Measurements from ENCODE around the gene METTL17. TPM values are rescaled to one million over a fixed set of nuclear protein-coding genes. Genes with fewer than 3 reads are reported as not detected.
A peak's percentile ranks its signal among the peaks of the same experiment; 100 is the strongest.

Gene METTL17
- total and polyA plus RNA-seq, 9 of the 15 experiments (the other 6 are each of a cell fraction or from before 2014, with no cell fraction given): 65.6 to 150 (median 90.0) TPM

GRCh38 chr14:20989787-20990600 lies at the start of gene METTL17 (continued):
- TF ChIP-seq XRCC5 (IDR thresholded peaks at IDR 0.05; ENCODE audit: low read depth, low read length) (peak; percentile 18; the same call in 1 of the 2 replicates), MYBL2 (IDR thresholded peaks at IDR 0.05; ENCODE audit: low read depth) (no peak), MYBL2 (CRISPR knock-in tag; IDR thresholded peaks at IDR 0.05; ENCODE audit: borderline replicate concordance) (no peak), CEBPB (tag; IDR thresholded peaks at IDR 0.05) (no peak), HDAC2 (IDR thresholded peaks at IDR 0.05) (peak; percentile 41; the same call in 1 of the 2 replicates), NBN (IDR thresholded peaks at IDR 0.05; ENCODE audit: low read depth) (peak; percentile 44; the same call in 1 of the 2 replicates), ZNF431 (CRISPR knock-in tag; IDR thresholded peaks at IDR 0.05) (no peak), ZBTB49 (CRISPR knock-in tag; IDR thresholded peaks at IDR 0.05; ENCODE audit: borderline replicate concordance) (no peak), HDAC1 (IDR thresholded peaks at IDR 0.05) (0 out of 4 replicates have a peak, but pooled peaks of 1 of the 2 experiments have one; percentile 37), TCF3 (CRISPR knock-in tag; IDR thresholded peaks at IDR 0.05) (no peak), MAZ (CRISPR knock-in tag; conservative IDR thresholded peaks at IDR 0.05 in 1 of 2, IDR thresholded peaks at IDR 0.05 in 1 of 2) (peak in 1 of 2 experiments; percentile 11; a peak in 1 of 4 replicates), CHD2 (IDR thresholded peaks at IDR 0.05; ENCODE audit: low read depth, low read length) (peak; percentile 66), MXI1 (IDR thresholded peaks at IDR 0.05; ENCODE audit: low read depth, low read length) (no peak)
- TF ChIP-seq, protein P1, sequence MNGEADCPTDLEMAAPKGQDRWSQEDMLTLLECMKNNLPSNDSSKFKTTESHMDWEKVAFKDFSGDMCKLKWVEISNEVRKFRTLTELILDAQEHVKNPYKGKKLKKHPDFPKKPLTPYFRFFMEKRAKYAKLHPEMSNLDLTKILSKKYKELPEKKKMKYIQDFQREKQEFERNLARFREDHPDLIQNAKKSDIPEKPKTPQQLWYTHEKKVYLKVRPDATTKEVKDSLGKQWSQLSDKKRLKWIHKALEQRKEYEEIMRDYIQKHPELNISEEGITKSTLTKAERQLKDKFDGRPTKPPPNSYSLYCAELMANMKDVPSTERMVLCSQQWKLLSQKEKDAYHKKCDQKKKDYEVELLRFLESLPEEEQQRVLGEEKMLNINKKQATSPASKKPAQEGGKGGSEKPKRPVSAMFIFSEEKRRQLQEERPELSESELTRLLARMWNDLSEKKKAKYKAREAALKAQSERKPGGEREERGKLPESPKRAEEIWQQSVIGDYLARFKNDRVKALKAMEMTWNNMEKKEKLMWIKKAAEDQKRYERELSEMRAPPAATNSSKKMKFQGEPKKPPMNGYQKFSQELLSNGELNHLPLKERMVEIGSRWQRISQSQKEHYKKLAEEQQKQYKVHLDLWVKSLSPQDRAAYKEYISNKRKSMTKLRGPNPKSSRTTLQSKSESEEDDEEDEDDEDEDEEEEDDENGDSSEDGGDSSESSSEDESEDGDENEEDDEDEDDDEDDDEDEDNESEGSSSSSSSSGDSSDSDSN (IDR thresholded peaks at IDR 0.05; ENCODE audit: borderline replicate concordance in 1 of 2, low read depth in 2 of 2, low read length in 2 of 2): 0 out of 4 replicates have a peak, but pooled peaks of 1 of the 2 experiments have one; percentile 50
- TF ChIP-seq, protein P2, sequence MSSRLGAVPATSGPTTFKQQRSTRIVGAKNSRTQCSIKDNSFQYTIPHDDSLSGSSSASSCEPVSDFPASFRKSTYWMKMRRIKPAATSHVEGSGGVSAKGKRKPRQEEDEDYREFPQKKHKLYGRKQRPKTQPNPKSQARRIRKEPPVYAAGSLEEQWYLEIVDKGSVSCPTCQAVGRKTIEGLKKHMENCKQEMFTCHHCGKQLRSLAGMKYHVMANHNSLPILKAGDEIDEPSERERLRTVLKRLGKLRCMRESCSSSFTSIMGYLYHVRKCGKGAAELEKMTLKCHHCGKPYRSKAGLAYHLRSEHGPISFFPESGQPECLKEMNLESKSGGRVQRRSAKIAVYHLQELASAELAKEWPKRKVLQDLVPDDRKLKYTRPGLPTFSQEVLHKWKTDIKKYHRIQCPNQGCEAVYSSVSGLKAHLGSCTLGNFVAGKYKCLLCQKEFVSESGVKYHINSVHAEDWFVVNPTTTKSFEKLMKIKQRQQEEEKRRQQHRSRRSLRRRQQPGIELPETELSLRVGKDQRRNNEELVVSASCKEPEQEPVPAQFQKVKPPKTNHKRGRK (tag; IDR thresholded peaks at IDR 0.05): no peak
- TF ChIP-seq, protein P3, sequence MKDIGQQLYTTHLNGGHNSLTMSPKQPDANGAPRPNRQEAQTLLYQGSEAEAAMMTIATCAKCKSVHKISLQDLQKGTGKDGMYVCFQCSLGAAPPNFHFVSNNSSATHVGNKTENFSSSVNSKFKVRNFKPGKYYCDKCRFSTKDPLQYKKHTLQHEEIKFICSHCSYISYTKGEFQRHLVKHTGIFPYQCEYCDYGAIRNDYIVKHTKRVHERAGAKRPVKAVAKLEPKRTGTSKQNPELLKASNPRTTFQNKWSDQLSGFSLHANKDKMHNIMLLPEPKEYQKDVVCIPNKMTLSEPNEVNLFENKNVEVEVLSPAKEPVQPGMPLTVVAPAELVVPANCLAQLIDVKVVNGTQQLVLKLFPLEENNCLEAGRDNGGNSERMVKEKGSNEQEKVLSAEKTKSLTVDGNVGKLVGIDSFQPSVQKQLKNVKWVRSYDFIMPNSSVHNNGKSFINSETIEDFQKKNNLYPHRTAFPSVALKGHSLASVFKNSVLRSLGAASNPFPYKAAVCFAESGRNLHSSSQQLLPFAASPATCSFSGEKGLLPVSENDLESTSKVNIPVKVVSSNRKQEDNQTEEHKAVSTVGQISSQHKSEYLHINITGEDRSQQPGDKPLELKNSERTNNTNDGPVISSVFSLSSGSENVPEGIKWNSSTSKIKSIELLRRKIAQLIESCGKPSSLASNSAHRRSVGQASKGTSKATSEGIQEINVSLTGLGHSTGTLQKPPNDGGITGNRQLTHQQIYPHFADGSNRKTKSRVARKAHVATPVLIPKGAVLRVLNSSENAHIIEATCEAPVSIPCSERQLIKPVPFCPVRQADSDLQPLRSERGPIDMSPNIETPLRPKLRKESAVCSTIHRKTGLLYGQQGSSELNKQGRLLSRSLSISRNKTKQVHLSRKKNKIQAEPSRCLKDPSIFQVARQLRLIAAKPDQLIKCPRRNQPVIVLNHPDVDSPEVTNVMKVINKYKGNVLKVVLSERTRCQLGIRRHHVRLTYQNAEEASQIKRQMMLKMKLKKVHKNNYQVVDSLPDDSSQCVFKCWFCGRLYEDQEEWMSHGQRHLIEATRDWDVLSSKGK (CRISPR knock-in tag; IDR thresholded peaks at IDR 0.05): no peak

All from K562 (cell line).